IMR-90 (cell line): ENCODE data around the gene SLC29A2.
A peak's percentile ranks its signal among the peaks of the same experiment; 100 is the strongest.

ENCODE experiments used
- BHLHE40 ChIP-seq: fragments of 150-350 bp; IDR thresholded peaks from 2 replicates; pipeline ENCODE4 v1.6.1; 2016; ENCODE audit warnings: mild to moderate bottlenecking, low read depth, low read length
- CEBPB ChIP-seq: IDR thresholded peaks from 2 replicates; pipeline ENCODE4 v1.6.1; 2012; ENCODE audit warnings: low read depth, low read length, improper control_type of control experiment
- CHD1 ChIP-seq: IDR thresholded peaks from 2 replicates; pipeline ENCODE4 v1.6.1; 2012; ENCODE audit warnings: low read depth, low read length, improper control_type of control experiment
- CTCF ChIP-seq: conservative IDR thresholded peaks from 2 replicates; pipeline ENCODE4 v1.5.1; 2012; ENCODE audit warnings: mild to moderate bottlenecking, low read depth, low read length, improper control_type of control experiment
- ELK1 ChIP-seq: fragments of 150-350 bp; IDR thresholded peaks from 2 replicates; pipeline ENCODE4 v1.6.1; 2016; ENCODE audit warnings: low read depth, mild to moderate bottlenecking, low read length, moderate library complexity, borderline replicate concordance
- FOS ChIP-seq: fragments of 150-350 bp; IDR thresholded peaks from 2 replicates; pipeline ENCODE4 v1.6.1; 2016; ENCODE audit warnings: low read depth, low read length
- MAFK ChIP-seq: IDR thresholded peaks from 2 replicates; pipeline ENCODE4 v1.6.1; 2012; ENCODE audit warnings: low read depth, low read length, improper control_type of control experiment
- MAZ ChIP-seq: IDR thresholded peaks from 2 replicates; pipeline ENCODE4 v1.6.1; 2012; ENCODE audit warnings: low read depth, mild to moderate bottlenecking, low read length, improper control_type of control experiment, moderate library complexity, borderline replicate concordance
- MXI1 ChIP-seq: IDR thresholded peaks from 2 replicates; pipeline ENCODE4 v1.6.1; 2012; ENCODE audit warnings: low read depth, mild to moderate bottlenecking, low read length, moderate library complexity, borderline replicate concordance
- POLR2A ChIP-seq: IDR thresholded peaks from 2 replicates; pipeline ENCODE4 v1.6.1; 2012; ENCODE audit warnings: mild to moderate bottlenecking, low read depth, low read length
- RFX5 ChIP-seq: IDR thresholded peaks from 2 replicates; pipeline ENCODE4 v1.8.0; 2012; ENCODE audit warnings: low read depth, mild to moderate bottlenecking, low read length, moderate library complexity
- SMC3 ChIP-seq: fragments of 150-350 bp; IDR thresholded peaks from 2 replicates; pipeline ENCODE4 v1.6.1; 2016; ENCODE audit warnings: low read depth, mild to moderate bottlenecking, antibody characterized with exemption, low read length, moderate library complexity

- TF ChIP-seq CTCF (peak; percentile 92), ELK1 (no peak), MAZ (peak; percentile 19; the same call in 1 of the 2 replicates), CHD1 (no peak), POLR2A (peak; percentile 40), FOS (no peak), MAFK (no peak), MXI1 (peak; percentile 71), BHLHE40 (peak; percentile 84), CEBPB (no peak), RFX5 (no peak), SMC3 (peak; percentile 86)
Observed at GRCh38 chr11:66328302-66329144, 43.0 kb downstream of the SLC29A2 start.
